ENCODE results near the gene PCLAF. TPM values are rescaled to one million over a fixed set of nuclear protein-coding genes. Genes with fewer than 3 reads are reported as not detected.

Gene PCLAF
- total RNA-seq (2021; ENCODE audit: unreplicated experiment) = 97.8 TPM
- 42.4 TPM for polyA plus RNA-seq (2012; ENCODE audit: insufficient read length)
- Bru-seq, nascent RNA = percentile 93 among the genes with signal in this experiment
- BruChase-seq, experiment 1, labeled RNA remaining after a 2-hour chase = percentile 97 among the genes with signal in this experiment
- percentile 99 among the genes with signal in this experiment for BruChase-seq, experiment 2, labeled RNA remaining after a 6-hour chase
- long read RNA-seq, transcript PCLAF-201 (4 exons, 2,194 nt) = major isoform, 165 of 188 reads
- long read RNA-seq, transcript PCLAF-202 (3 exons, 911 nt) = minor isoform, 16 of 188 reads
- long read RNA-seq, partial matches to known transcripts = 0 of 188 reads
- long read RNA-seq, other reads (novel, unspliced or antisense) = 6 of 188 reads

- peak within 1 kb of the TSS; percentile 68 to 85 for H3K4me3 ChIP-seq (ENCODE audit: low read depth in 2 of 2, low read length in 2 of 2)
- H3K27me3 ChIP-seq (ENCODE audit: control insufficient read depth, insufficient read depth, low read length) = no peaks in the 10 kb centered on the region
- BruUV-seq (replicated peaks) = TSS peak; percentile 91
- ChIA-PET POLR2A (interaction anchor here (0.5 kb wide), 1 partner anchor 12 kb away, joined by 9 read pairs; no protein-coding TSS in a partner anchor), CTCF (no interaction called here)
- peaks cover 4% of the 10 kb centered on the region; the same call in 1 of the 2 replicates for H3K36me3 ChIP-seq (ENCODE audit: control insufficient read depth, insufficient read depth, low read length)
- no peaks in the 10 kb centered on the region for H3K9me3 ChIP-seq (ENCODE audit: control insufficient read depth, insufficient read depth, low read depth, low read length)
- ATAC-seq (peak; percentile 98), DNase-seq (ENCODE audit: low read depth, low spot score) (peak; percentile 83)
- intact Hi-C loops (cut with micrococcal nuclease; ENCODE audit: unreplicated experiment) = no loop called here
- peaks cover 11% of the 10 kb centered on the region for H3K4me1 ChIP-seq (ENCODE audit: control insufficient read depth, insufficient read depth, low read length)
- no peak for TF ChIP-seq CTCF (IDR thresholded peaks at IDR 0.05)
- TF ChIP-seq SIN3A (IDR thresholded peaks at IDR 0.05; ENCODE audit: borderline replicate concordance, insufficient read depth, low read depth, low read length) = peak; percentile 87
- peak; percentile 97 for TF ChIP-seq POLR2AphosphoS5 (IDR thresholded peaks at IDR 0.05; ENCODE audit: low read depth, low read length)
- in situ Hi-C loops (cut with HindIII; ENCODE audit: low pct_unique_long_range_greater_than_20kb, low sequenced_read_pairs) = no loop called here
- peak within 1 kb of the TSS; percentile 91 for H3K27ac ChIP-seq (ENCODE audit: low read length)
These were observed at the start of gene PCLAF for GRCh38 chr15:64381000-64381751. PCLAF (minus strand) TSS chr15:64381441; CDS start chr15:64381371, 70 bp downstream.

- H3K27me3 ChIP-seq (ENCODE audit: control insufficient read depth, insufficient read depth, low read length) = no peaks in the 10 kb centered on the region
- ChIA-PET POLR2A (no interaction called here), CTCF (interaction anchor here (0.6 kb wide), 1 partner anchor 184 kb away, joined by 10 read pairs; no protein-coding TSS in a partner anchor)
- TF ChIP-seq REST (IDR thresholded peaks at IDR 0.05; ENCODE audit: insufficient read depth in 1 of 2, low read depth in 2 of 2, low read length in 1 of 2) (no peak), CTCF (IDR thresholded peaks at IDR 0.05) (no peak), SIN3A (IDR thresholded peaks at IDR 0.05; ENCODE audit: borderline replicate concordance, insufficient read depth, low read depth, low read length) (no peak), TCF7L2 (IDR thresholded peaks at IDR 0.05; ENCODE audit: low read depth, low read length) (no peak), POLR2AphosphoS5 (IDR thresholded peaks at IDR 0.05; ENCODE audit: low read depth, low read length) (no peak)
- in situ Hi-C loops (cut with HindIII; ENCODE audit: low pct_unique_long_range_greater_than_20kb, low sequenced_read_pairs) = no loop called here
- ATAC-seq (no peak), DNase-seq (ENCODE audit: low read depth, low spot score) (no peak)
- no peak overlapping the region for H3K4me3 ChIP-seq (ENCODE audit: low read depth in 2 of 2, low read length in 2 of 2)
- TSS peak; percentile 21 for BruUV-seq (replicated peaks)
- H3K36me3 ChIP-seq (ENCODE audit: control insufficient read depth, insufficient read depth, low read length) = peaks cover 3% of the 10 kb centered on the region
- H3K4me1 ChIP-seq (ENCODE audit: control insufficient read depth, insufficient read depth, low read length) = no peaks in the 10 kb centered on the region
- H3K9me3 ChIP-seq (ENCODE audit: control insufficient read depth, insufficient read depth, low read depth, low read length) = no peaks in the 10 kb centered on the region
- intact Hi-C loops (cut with micrococcal nuclease; ENCODE audit: unreplicated experiment) = loop anchor here (10.0 kb wide), 1 partner anchor 255 kb away; no protein-coding TSS in a partner anchor
- no peak overlapping the region for H3K27ac ChIP-seq (ENCODE audit: low read length)
These were observed 48.9 kb upstream of the PCLAF start for GRCh38 chr15:64430000-64430735.

All from Panc1 (cell line).